ENCODE measurements around the gene GSC.

DNA sequence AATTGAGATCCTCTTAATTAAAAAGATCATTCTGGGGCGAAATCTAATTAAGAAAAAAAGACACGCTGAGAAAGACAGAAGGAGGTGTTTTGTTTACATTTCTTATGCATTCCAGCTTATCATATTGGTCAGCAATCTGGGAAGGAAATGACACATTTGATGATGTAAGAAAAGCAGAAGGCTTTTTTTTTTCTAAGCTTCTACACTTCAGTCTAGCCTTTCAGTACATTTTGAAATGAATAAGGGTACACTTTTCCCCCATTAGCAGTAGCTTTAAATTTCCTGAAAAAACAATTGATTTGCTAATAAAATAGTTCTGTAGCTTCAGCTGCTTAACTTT, 5.9 kb upstream of the GSC start:
- TF ChIP-seq, protein P1, sequence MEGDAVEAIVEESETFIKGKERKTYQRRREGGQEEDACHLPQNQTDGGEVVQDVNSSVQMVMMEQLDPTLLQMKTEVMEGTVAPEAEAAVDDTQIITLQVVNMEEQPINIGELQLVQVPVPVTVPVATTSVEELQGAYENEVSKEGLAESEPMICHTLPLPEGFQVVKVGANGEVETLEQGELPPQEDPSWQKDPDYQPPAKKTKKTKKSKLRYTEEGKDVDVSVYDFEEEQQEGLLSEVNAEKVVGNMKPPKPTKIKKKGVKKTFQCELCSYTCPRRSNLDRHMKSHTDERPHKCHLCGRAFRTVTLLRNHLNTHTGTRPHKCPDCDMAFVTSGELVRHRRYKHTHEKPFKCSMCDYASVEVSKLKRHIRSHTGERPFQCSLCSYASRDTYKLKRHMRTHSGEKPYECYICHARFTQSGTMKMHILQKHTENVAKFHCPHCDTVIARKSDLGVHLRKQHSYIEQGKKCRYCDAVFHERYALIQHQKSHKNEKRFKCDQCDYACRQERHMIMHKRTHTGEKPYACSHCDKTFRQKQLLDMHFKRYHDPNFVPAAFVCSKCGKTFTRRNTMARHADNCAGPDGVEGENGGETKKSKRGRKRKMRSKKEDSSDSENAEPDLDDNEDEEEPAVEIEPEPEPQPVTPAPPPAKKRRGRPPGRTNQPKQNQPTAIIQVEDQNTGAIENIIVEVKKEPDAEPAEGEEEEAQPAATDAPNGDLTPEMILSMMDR (IDR thresholded peaks at IDR 0.05): no peak
- TF ChIP-seq POLR2A (IDR thresholded peaks at IDR 0.05) (no peak), POLR2AphosphoS5 (IDR thresholded peaks at IDR 0.05; ENCODE audit: insufficient read depth in 1 of 2, low read depth in 1 of 2) (no peak)

All from vagina (tissue), 2 donors.